H1 (cell line): ENCODE data around the gene SLC8B1. TPM values are rescaled to one million over a fixed set of nuclear protein-coding genes. Genes with fewer than 3 reads are reported as not detected.

Experiments
- BCL11A ChIP-seq, 2 experiments: IDR thresholded peaks; one replicate each; pipeline ENCODE4 v1.6.1; 2011; ENCODE audit warnings: low read depth in 2 of 2, low read length in 2 of 2, mild to moderate bottlenecking in 2 of 2
- CREB1 ChIP-seq: IDR thresholded peaks from 2 replicates; pipeline ENCODE4 v1.6.1; 2012; ENCODE audit warnings: inconsistent platforms
- CTCF ChIP-seq, 3 experiments: IDR thresholded peaks; 1 replicate in 2 of 3; 2 replicates in 1 of 3; pipeline versions ENCODE4 v1.5.1 to v1.6.1; 2011; ENCODE audit warnings: low read length in 3 of 3, mild to moderate bottlenecking in 3 of 3, inconsistent platforms in 2 of 3, low read depth in 1 of 3, moderate library complexity in 1 of 3; ENCODE audit not compliant: insufficient read depth in 1 of 3; ENCODE audit errors: control extremely low read depth in 1 of 3
- HDAC2 ChIP-seq, 2 experiments: fragments of 300-600 bp in 1 of 2; sonication (generic) in 1 of 2; IDR thresholded peaks; 2 replicates each; pipeline ENCODE4 v1.6.1; 2011 to 2012; ENCODE audit warnings: low read depth in 2 of 2, low read length in 2 of 2, mild to moderate bottlenecking in 2 of 2, moderate library complexity in 2 of 2, borderline replicate concordance in 1 of 2, inconsistent platforms in 1 of 2
- MAFK ChIP-seq: IDR thresholded peaks from 2 replicates; pipeline ENCODE4 v1.6.1; 2012; ENCODE audit warnings: low read depth, mild to moderate bottlenecking, improper control_type of control experiment, low read length
- PHF8 ChIP-seq: fragments of 200-600 bp; sonication (generic); conservative IDR thresholded peaks from 2 replicates; pipeline ENCODE4 v1.7.1; 2012; ENCODE audit warnings: low read depth, mild to moderate bottlenecking, inconsistent platforms, low read length, moderate library complexity
- POLR2A ChIP-seq, 2 experiments: IDR thresholded peaks; 1 replicate in 1 of 2; 2 replicates in 1 of 2; pipeline ENCODE4 v1.6.1; 2011; ENCODE audit warnings: low read depth in 2 of 2, low read length in 2 of 2, mild to moderate bottlenecking in 2 of 2; ENCODE audit errors: control extremely low read depth in 1 of 2
- RAD21 ChIP-seq, 2 experiments: IDR thresholded peaks in 1 of 2; conservative IDR thresholded peaks in 1 of 2; 2 replicates each; pipeline ENCODE4 v1.6.1; 2011; ENCODE audit warnings: low read depth in 2 of 2, low read length in 2 of 2, improper control_type of control experiment in 1 of 2, inconsistent platforms in 1 of 2, mild to moderate bottlenecking in 1 of 2, moderate library complexity in 1 of 2
- SIX5 ChIP-seq: IDR thresholded peaks from 2 replicates; pipeline ENCODE4 v1.6.1; 2011; ENCODE audit warnings: mild to moderate bottlenecking, low read depth, low read length
- SP4 ChIP-seq: IDR thresholded peaks from 2 replicates; pipeline ENCODE4 v1.6.1; 2012; ENCODE audit warnings: low read length, inconsistent platforms
- TAF1 ChIP-seq: IDR thresholded peaks from 2 replicates; pipeline ENCODE4 v1.6.1; 2011; ENCODE audit warnings: mild to moderate bottlenecking, low read depth, low read length
- TBP ChIP-seq: IDR thresholded peaks from 2 replicates; pipeline ENCODE4 v1.6.1; 2011; ENCODE audit warnings: low read depth, low read length, improper control_type of control experiment
- TCF12 ChIP-seq: IDR thresholded peaks from 2 replicates; pipeline ENCODE4 v1.6.1; 2011; ENCODE audit warnings: low read depth, mild to moderate bottlenecking, low read length
- ZNF274 ChIP-seq: IDR thresholded peaks from 2 replicates; pipeline ENCODE4 v1.7.0; 2012; ENCODE audit warnings: low read length, borderline replicate concordance; ENCODE audit errors: extremely low read depth
- polyA plus RNA-seq, 7 experiments: library from polyadenylated mRNA; depleted of rRNA in 3 of 7; stranded (reverse) in 5 of 7; unstranded in 2 of 7; fragments of >200 nt in 5 of 7; fragments of 200-250 nt in 2 of 7; gene quantifications; 1 replicate in 5 of 7; 2 replicates in 1 of 7; 4 replicates in 1 of 7; pipeline versions ENCODE4 v1.2.1 to v1.2.3, GENCODE V29; 2011 to 2013; ENCODE audit warnings: missing spikeins in 2 of 7, mixed read lengths in 2 of 7
- total RNA-seq: library from RNA; stranded (reverse); fragmentation: NEBNext Ultra II Directional; extraction: Animal tissue kit (Norgen Biotek cat#: 25700); gene quantifications from 2 replicates; pipeline ENCODE4 v1.2.1, GENCODE V29; 2021
- TF ChIP-seq, protein P1 (sequence below): IDR thresholded peaks from 2 replicates; pipeline ENCODE4 v1.6.1; 2011; ENCODE audit warnings: low read length, improper control_type of control experiment

Gene SLC8B1
- total and polyA plus RNA-seq, 2 of the 8 experiments (the other 6 are each of a cell fraction or from before 2014, with no cell fraction given), result 11.2 to 19.1 TPM

- no peak for TF ChIP-seq CTCF (IDR thresholded peaks at IDR 0.05; ENCODE audit: control extremely low read depth in 1 of 3, insufficient read depth in 1 of 3, low read depth in 1 of 3, low read length in 3 of 3)
- TF ChIP-seq TAF1, result peak; percentile 74
- TF ChIP-seq SIX5, result no peak
- no peak; the same call in 1 of the 2 replicates for TF ChIP-seq SP4
- peak; percentile 92 for TF ChIP-seq TCF12
- TF ChIP-seq BCL11A (IDR thresholded peaks at IDR 0.05; ENCODE audit: low read depth in 2 of 2, low read length in 2 of 2), result no peak
- TF ChIP-seq, protein P1, sequence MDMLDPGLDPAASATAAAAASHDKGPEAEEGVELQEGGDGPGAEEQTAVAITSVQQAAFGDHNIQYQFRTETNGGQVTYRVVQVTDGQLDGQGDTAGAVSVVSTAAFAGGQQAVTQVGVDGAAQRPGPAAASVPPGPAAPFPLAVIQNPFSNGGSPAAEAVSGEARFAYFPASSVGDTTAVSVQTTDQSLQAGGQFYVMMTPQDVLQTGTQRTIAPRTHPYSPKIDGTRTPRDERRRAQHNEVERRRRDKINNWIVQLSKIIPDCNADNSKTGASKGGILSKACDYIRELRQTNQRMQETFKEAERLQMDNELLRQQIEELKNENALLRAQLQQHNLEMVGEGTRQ, result peak; percentile 94
- no peak for TF ChIP-seq ZNF274
- TF ChIP-seq POLR2A (IDR thresholded peaks at IDR 0.05; ENCODE audit: control extremely low read depth in 1 of 2, low read depth in 2 of 2, low read length in 2 of 2), result peak in 1 of 2 experiments; percentile 67; a peak in 2 of 3 replicates
- TF ChIP-seq PHF8, result peak; percentile 64
- no peak for TF ChIP-seq MAFK
- TF ChIP-seq TBP, result no peak
- 0 out of 4 replicates have a peak, but pooled peaks of 1 of the 2 experiments have one; percentile 51 for TF ChIP-seq HDAC2 (IDR thresholded peaks at IDR 0.05; ENCODE audit: borderline replicate concordance in 1 of 2, low read depth in 2 of 2, low read length in 2 of 2)
- peak; percentile 91 for TF ChIP-seq CREB1
- peak; percentile 11 to 20; a peak in 2 of 4 replicates for TF ChIP-seq RAD21 (IDR thresholded peaks at IDR 0.05 in 1 of 2, conservative IDR thresholded peaks at IDR 0.05 in 1 of 2; ENCODE audit: low read depth in 2 of 2, low read length in 2 of 2)
Observed at GRCh38 chr12:113358381-113359132, 23.6 kb upstream of the SLC8B1 start, which contains the start of gene PLBD2 (continued).
